Fibroblast of pulmonary artery (primary cell): ENCODE data around the gene DOHH.

Experiments
- DNase-seq: peaks from one replicate; pipeline ENCODE4 v3.0.0-alpha.2; 2010; ENCODE audit warnings: low read depth
- H3K4me3 ChIP-seq: replicated peaks from 2 replicates; pipeline ENCODE4 v1.5.1; 2011; ENCODE audit warnings: low read depth, mild to moderate bottlenecking, control low read depth, low read length, moderate library complexity
- TF ChIP-seq, protein P1 (sequence below): IDR thresholded peaks from 2 replicates; pipeline ENCODE4 v1.5.1; 2011; ENCODE audit warnings: mild to moderate bottlenecking, control low read depth, low read length, inconsistent platforms; ENCODE audit errors: missing control alignments

The DOHH gene, protein sequence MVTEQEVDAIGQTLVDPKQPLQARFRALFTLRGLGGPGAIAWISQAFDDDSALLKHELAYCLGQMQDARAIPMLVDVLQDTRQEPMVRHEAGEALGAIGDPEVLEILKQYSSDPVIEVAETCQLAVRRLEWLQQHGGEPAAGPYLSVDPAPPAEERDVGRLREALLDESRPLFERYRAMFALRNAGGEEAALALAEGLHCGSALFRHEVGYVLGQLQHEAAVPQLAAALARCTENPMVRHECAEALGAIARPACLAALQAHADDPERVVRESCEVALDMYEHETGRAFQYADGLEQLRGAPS

GRCh38 chr19:3500429-3501101 is at the start of gene DOHH:
Gene DOHH, minus strand, starts transcription at chr19:3500674. Its CDS starts 3,860 bp downstream, at chr19:3496814.
- DNase-seq: peak; percentile 98
- peak within 1 kb of the TSS; percentile 80 for H3K4me3 ChIP-seq
- TF ChIP-seq, protein P1, sequence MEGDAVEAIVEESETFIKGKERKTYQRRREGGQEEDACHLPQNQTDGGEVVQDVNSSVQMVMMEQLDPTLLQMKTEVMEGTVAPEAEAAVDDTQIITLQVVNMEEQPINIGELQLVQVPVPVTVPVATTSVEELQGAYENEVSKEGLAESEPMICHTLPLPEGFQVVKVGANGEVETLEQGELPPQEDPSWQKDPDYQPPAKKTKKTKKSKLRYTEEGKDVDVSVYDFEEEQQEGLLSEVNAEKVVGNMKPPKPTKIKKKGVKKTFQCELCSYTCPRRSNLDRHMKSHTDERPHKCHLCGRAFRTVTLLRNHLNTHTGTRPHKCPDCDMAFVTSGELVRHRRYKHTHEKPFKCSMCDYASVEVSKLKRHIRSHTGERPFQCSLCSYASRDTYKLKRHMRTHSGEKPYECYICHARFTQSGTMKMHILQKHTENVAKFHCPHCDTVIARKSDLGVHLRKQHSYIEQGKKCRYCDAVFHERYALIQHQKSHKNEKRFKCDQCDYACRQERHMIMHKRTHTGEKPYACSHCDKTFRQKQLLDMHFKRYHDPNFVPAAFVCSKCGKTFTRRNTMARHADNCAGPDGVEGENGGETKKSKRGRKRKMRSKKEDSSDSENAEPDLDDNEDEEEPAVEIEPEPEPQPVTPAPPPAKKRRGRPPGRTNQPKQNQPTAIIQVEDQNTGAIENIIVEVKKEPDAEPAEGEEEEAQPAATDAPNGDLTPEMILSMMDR: no peak

- DNase-seq: no peak
- TF ChIP-seq, protein P1: no peak
Measured at GRCh38 chr19:3549816-3550215, 49.3 kb upstream of the DOHH start.

DNA sequence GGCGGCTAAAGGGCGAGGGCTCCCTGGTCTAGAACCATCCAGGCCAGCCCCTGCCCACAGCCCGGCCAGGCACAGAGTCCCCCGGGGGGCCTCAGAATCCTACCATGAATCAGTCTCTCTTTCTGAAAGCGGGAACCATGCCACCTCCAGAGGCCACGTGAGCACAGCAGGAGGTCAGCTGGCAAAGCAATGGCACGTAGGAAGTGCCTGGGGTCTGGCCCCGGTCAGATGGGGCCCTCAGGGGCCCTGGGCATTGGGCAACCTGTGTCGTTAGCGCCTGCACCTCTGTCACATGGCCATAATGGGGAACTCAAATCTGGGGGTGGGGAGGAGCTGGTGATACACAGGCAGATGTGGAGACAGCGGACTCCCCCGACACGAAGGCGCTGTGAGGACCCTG is 48.1 kb upstream of the DOHH start:
- no peak overlapping the region for H3K4me3 ChIP-seq
- DNase-seq: no peak
- TF ChIP-seq, protein P1: no peak

More at GRCh38 chr19:3549816-3550215, 49.3 kb upstream of the DOHH start:
- H3K4me3 ChIP-seq: no peak overlapping the region

DNA sequence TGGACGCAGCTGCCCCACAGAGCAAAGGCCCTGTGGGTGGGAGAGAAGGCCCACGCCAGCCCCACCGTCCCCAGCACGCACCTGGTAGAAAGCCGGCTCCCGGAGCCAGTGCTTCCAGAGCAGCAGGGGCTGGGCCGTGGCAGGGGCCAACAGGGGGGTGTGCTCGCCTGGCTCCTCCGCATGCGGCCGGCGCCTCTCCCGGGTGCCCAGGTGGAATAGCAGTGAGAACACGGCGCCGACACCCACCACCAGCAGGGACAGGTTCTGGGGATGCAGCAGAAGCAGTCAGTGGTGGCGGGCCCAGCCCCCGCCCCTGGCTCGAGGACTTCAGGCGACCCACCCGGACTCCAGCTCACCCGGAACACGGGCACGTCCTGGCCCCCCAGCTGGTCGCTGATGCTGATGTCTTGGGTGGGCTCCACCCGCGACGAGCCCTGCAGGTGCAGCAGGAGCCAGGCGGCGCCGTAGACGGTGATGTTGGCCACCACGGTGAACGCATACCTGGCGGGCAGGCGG is 47.4 kb upstream of the DOHH start:
- TF ChIP-seq, protein P1: no peak
- DNase-seq: no peak
- H3K4me3 ChIP-seq: no peak overlapping the region

DNA sequence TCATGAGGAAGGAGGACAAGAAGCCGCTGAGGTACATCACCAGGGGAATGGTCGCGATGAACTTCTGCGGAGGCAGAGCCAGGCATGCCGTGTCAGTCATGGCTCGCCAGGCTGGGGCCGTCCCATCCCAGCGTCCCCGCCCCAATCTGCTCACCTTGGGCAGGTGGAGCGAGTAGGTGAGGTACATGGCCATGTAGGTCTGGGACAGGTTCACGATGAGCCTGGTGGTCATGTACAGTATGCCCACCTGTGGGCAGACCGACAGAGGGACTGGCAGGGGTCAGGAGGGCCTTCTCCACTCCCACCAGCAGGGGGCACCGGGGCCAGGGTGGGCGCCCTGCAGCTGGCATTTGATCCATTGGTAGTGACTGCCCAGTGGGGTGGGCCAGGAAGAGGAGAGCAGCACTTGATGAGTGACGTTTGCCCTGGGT is 46.8 kb upstream of the DOHH start:
- H3K4me3 ChIP-seq: no peak overlapping the region
- TF ChIP-seq, protein P1: peak; percentile 56
- DNase-seq: peak; percentile 17

GRCh38 chr19:3546119-3546518 is 45.6 kb upstream of the DOHH start:
- H3K4me3 ChIP-seq: no peak overlapping the region
- TF ChIP-seq, protein P1: no peak
- no peak for DNase-seq
